OCI-LY1 (cell line): ENCODE data around the gene FILIP1.

Source experiments
- H2AFZ ChIP-seq: fragments of 200-600 bp; sonication (generic), shearing (Covaris generic); 2 replicates; pipeline ENCODE4 v1.6.0; 2014; ENCODE audit warnings: antibody characterized with exemption, mild to moderate bottlenecking, low read length
- H3F3A ChIP-seq: fragments of 200-600 bp; sonication (generic), shearing (Covaris generic); 2 replicates; pipeline ENCODE4 v1.6.0; 2014; ENCODE audit warnings: mild to moderate bottlenecking, antibody characterized with exemption, low read length, moderate library complexity; ENCODE audit not compliant: insufficient read depth
- H3K27ac ChIP-seq: fragments of 200-600 bp; sonication (generic); 2 replicates; pipeline ENCODE4 v1.5.1; 2014; ENCODE audit warnings: low read length, mixed run types, mild to moderate bottlenecking, low read depth; ENCODE audit not compliant: poor library complexity, severe bottlenecking
- H3K27me3 ChIP-seq: fragments of 200-600 bp; sonication (generic); 2 replicates; pipeline ENCODE4 v1.6.0; 2014; ENCODE audit warnings: antibody characterized with exemption, mild to moderate bottlenecking, low read length, moderate library complexity; ENCODE audit not compliant: insufficient read depth
- H3K36me3 ChIP-seq: fragments of 200-600 bp; sonication (generic); 2 replicates; pipeline ENCODE4 v1.6.1; 2014; ENCODE audit warnings: mild to moderate bottlenecking, antibody characterized with exemption, low read length, moderate library complexity, mixed read lengths; ENCODE audit not compliant: insufficient read depth
- H3K4me1 ChIP-seq: fragments of 200-600 bp; sonication (generic); 2 replicates; pipeline ENCODE4 v1.5.1; 2014; ENCODE audit warnings: mild to moderate bottlenecking, low read length, moderate library complexity; ENCODE audit not compliant: insufficient read depth, severe bottlenecking
- H3K4me2 ChIP-seq: fragments of 200-600 bp; sonication (generic), shearing (Covaris generic); 2 replicates; pipeline ENCODE4 v1.6.1; 2014; ENCODE audit warnings: low read length
- H3K4me3 ChIP-seq: fragments of 200-600 bp; sonication (generic); 2 replicates; pipeline ENCODE4 v1.5.1; 2014; ENCODE audit warnings: low read length, low read depth, mild to moderate bottlenecking, mixed read lengths; ENCODE audit not compliant: poor library complexity, severe bottlenecking
- H3K79me2 ChIP-seq: fragments of 200-600 bp; shearing (Covaris generic); 2 replicates; pipeline ENCODE4 v1.6.1; 2016; ENCODE audit warnings: mixed run types, low read length, mixed read lengths; ENCODE audit not compliant: insufficient read depth
- H3K9ac ChIP-seq: fragments of 200-600 bp; sonication (generic), shearing (Covaris generic); 2 replicates; pipeline ENCODE4 v1.6.1; 2014; ENCODE audit warnings: mild to moderate bottlenecking, low read length, mixed read lengths
- H3K9me2 ChIP-seq: fragments of 200-600 bp; sonication (generic), shearing (Covaris generic); 2 replicates; pipeline ENCODE4 v1.6.1; 2014; ENCODE audit warnings: low read depth, mild to moderate bottlenecking, low read length, mixed read lengths
- H3K9me3 ChIP-seq: fragments of 200-600 bp; shearing (Covaris generic); 2 replicates; pipeline ENCODE4 v1.6.1; 2014; ENCODE audit warnings: low read length, mixed read lengths
- H4K20me1 ChIP-seq: fragments of 200-600 bp; sonication (generic), shearing (Covaris generic); 2 replicates; pipeline ENCODE4 v1.6.0; 2016; ENCODE audit warnings: mild to moderate bottlenecking, low read length; ENCODE audit not compliant: insufficient read depth
- EZH2 ChIP-seq: fragments of 200-600 bp; sonication (generic), shearing (Covaris generic); IDR thresholded peaks from 2 replicates; pipeline ENCODE4 v1.8.0; 2017; ENCODE audit warnings: borderline replicate concordance, mixed run types, mild to moderate bottlenecking, antibody characterized with exemption, low read length, moderate library complexity, mixed read lengths
- TF ChIP-seq, protein P1 (sequence below): fragments of 200-600 bp; sonication (generic), shearing (Covaris generic); IDR thresholded peaks from 2 replicates; pipeline ENCODE4 v1.5.1; 2017; ENCODE audit warnings: mild to moderate bottlenecking, antibody characterized with exemption, low read length, moderate library complexity, mixed read lengths

Gene FILIP1

DNA sequence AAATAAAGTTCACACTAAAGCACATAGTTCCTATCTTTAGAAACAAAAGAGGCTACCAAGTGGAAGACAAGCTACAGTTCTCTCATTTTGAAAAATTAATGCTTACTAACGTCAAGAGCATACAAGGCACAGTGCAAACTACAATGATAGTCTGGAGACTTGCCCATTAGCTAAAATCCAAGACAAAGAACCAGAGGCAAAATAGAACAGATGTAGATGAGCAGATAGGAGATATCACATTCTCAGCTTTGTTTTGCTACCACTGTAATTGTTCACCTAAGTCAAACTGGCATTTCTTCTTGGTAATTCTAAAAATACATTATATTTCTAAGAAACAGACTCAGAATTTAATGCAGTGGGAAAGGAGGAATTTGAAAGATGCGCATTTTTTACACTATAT is 214.2 kb downstream of the FILIP1 start:
- H4K20me1 ChIP-seq, result no peaks in the 10 kb centered on the region
- H3F3A ChIP-seq, result no peaks in the 10 kb centered on the region
- H3K79me2 ChIP-seq, result peaks cover 91% of the 10 kb centered on the region
- no peak overlapping the region for H3K4me3 ChIP-seq
- peaks cover 42% of the 10 kb centered on the region for H3K4me1 ChIP-seq
- H3K9ac ChIP-seq, result no peak overlapping the region
- no peak overlapping the region for H3K4me2 ChIP-seq
- no peak overlapping the region for H3K27ac ChIP-seq
- TF ChIP-seq, protein P1, sequence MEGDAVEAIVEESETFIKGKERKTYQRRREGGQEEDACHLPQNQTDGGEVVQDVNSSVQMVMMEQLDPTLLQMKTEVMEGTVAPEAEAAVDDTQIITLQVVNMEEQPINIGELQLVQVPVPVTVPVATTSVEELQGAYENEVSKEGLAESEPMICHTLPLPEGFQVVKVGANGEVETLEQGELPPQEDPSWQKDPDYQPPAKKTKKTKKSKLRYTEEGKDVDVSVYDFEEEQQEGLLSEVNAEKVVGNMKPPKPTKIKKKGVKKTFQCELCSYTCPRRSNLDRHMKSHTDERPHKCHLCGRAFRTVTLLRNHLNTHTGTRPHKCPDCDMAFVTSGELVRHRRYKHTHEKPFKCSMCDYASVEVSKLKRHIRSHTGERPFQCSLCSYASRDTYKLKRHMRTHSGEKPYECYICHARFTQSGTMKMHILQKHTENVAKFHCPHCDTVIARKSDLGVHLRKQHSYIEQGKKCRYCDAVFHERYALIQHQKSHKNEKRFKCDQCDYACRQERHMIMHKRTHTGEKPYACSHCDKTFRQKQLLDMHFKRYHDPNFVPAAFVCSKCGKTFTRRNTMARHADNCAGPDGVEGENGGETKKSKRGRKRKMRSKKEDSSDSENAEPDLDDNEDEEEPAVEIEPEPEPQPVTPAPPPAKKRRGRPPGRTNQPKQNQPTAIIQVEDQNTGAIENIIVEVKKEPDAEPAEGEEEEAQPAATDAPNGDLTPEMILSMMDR, result no peak
- no peak for TF ChIP-seq EZH2
- no peaks in the 10 kb centered on the region for H3K27me3 ChIP-seq
- H2AFZ ChIP-seq, result no peak overlapping the region
- H3K36me3 ChIP-seq, result peaks cover 6% of the 10 kb centered on the region; the same call in 1 of the 2 replicates
- H3K9me2 ChIP-seq, result no peaks in the 10 kb centered on the region
- no peaks in the 10 kb centered on the region for H3K9me3 ChIP-seq

DNA sequence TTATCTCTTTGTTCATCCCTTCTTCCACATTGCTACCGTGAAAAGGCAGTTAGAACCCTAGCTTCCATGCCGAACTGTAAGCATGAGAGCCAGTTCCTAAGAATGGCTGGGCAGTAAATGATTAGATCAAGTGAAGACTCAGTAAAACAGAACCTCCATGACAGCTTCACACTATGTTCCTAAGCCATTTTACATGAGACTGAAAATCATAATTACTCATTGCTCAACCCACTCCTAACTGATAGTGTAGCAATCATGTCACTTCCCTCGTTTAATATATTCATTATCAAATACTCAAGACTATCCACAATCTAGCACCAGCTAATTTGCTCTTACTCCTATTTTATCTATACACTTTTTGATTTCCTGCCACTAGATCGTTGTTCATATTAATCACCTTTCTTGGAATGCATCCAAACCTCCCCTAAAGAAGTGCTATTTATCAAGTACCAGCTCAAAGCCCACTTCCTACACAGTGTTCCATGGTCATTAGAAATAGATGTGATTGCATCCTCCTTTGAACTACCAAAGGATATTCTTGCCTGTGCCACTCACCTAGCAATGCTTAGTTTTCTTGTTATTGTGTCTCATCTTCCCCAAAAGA is 215.0 kb downstream of the FILIP1 start:
- Histone ChIP-seq H3K9ac (no peak overlapping the region), H3K9me3 (no peaks in the 10 kb centered on the region), H2AFZ (no peak overlapping the region), H3K4me2 (no peak overlapping the region), H3K79me2 (peaks cover 90% of the 10 kb centered on the region), H3K4me3 (no peak overlapping the region), H3K27ac (no peak overlapping the region), H3K27me3 (no peaks in the 10 kb centered on the region), H4K20me1 (no peaks in the 10 kb centered on the region), H3F3A (no peaks in the 10 kb centered on the region), H3K9me2 (no peaks in the 10 kb centered on the region), H3K36me3 (peaks cover 11% of the 10 kb centered on the region), H3K4me1 (peaks cover 41% of the 10 kb centered on the region)
- TF ChIP-seq, protein P1, result no peak
- TF ChIP-seq EZH2, result no peak

DNA sequence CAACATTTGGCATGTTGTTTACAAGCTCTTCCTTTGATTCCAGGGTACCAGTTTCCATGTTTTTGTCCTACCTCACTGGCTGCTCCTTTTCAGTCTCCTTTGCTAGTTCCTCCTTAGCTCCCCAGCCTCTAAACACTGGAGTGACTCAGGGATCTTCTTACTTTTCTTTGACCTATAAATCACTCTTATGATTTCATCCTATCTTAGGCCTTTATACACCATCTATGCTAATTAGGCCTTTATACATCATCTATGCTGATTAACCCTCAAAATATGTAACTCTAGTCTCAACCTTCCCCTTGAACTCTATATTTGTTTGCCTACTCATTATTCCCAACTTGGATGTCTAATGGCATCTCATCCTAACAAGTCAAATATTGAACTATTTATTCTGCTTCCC is 218.5 kb downstream of the FILIP1 start:
- Histone ChIP-seq H3F3A (no peaks in the 10 kb centered on the region), H3K9ac (no peak overlapping the region), H2AFZ (no peak overlapping the region), H3K9me2 (no peaks in the 10 kb centered on the region), H3K4me2 (no peak overlapping the region), H3K79me2 (peaks cover 82% of the 10 kb centered on the region), H3K36me3 (peaks cover 43% of the 10 kb centered on the region), H3K27me3 (no peaks in the 10 kb centered on the region), H3K4me1 (peaks cover 9% of the 10 kb centered on the region), H3K4me3 (no peak overlapping the region), H3K27ac (no peak overlapping the region), H4K20me1 (no peaks in the 10 kb centered on the region), H3K9me3 (peaks cover 8% of the 10 kb centered on the region)
- TF ChIP-seq EZH2, result no peak
- TF ChIP-seq, protein P1, result no peak
